ENCODE data around the gene EPHX1. TPM values are rescaled to one million over a fixed set of nuclear protein-coding genes. Genes with fewer than 3 reads are reported as not detected.
A peak's percentile ranks its signal among the peaks of the same experiment; 100 is the strongest.

EPHX1 gene
- total and polyA plus RNA-seq, 4 donors: 36.4 to 95.4 (median 60.7) TPM

GRCh38 chr1:225876900-225877510, 67.1 kb downstream of the EPHX1 start:
- Histone ChIP-seq H3K9me3 (ENCODE audit: control insufficient read depth, insufficient read depth, low read length) (no peaks in the 10 kb centered on the region), H3K36me3 (ENCODE audit: control insufficient read depth, insufficient read depth, low read length) (peaks cover 20% of the 10 kb centered on the region), H3K4me3 (ENCODE audit: low read depth, low read length) (peak overlapping the region; percentile 4), H3K27me3 (ENCODE audit: control insufficient read depth, insufficient read depth, low read length) (peaks cover 7% of the 10 kb centered on the region), H3K27ac (ENCODE audit: low read depth, low read length) (peak overlapping the region; percentile 34), H3K4me1 (ENCODE audit: control insufficient read depth, insufficient read depth, low read length) (peaks cover 47% of the 10 kb centered on the region)
- 72% methylated on average over 10 of the region's 12 CpGs for WGBS (ENCODE audit: insufficient coverage)
- DNase-seq (ENCODE audit: low read depth in 4 of 6, low spot score in 6 of 6): no peak

- no peaks in the 10 kb centered on the region for H3K9me3 ChIP-seq (ENCODE audit: control insufficient read depth, insufficient read depth, low read length)
- peaks cover 51% of the 10 kb centered on the region for H3K4me1 ChIP-seq (ENCODE audit: control insufficient read depth, insufficient read depth, low read length)
- 26% methylated on average over 10 of the region's 10 CpGs for WGBS (ENCODE audit: insufficient coverage)
- H3K27me3 ChIP-seq (ENCODE audit: control insufficient read depth, insufficient read depth, low read length): peaks cover 11% of the 10 kb centered on the region
- H3K27ac ChIP-seq (ENCODE audit: low read depth, low read length): peak overlapping the region; percentile 34
- H3K4me3 ChIP-seq (ENCODE audit: low read depth, low read length): peak overlapping the region; percentile 4
- DNase-seq (ENCODE audit: low read depth in 4 of 6, low spot score in 6 of 6): peak in 5 of 6 donors; percentile 38 to 81 (median 42)
- H3K36me3 ChIP-seq (ENCODE audit: control insufficient read depth, insufficient read depth, low read length): peaks cover 20% of the 10 kb centered on the region
These were observed 67.7 kb downstream of the EPHX1 start for GRCh38 chr1:225877580-225877979.

GRCh38 chr1:225878282-225878681, 68.4 kb downstream of the EPHX1 start:
- Histone ChIP-seq H3K9me3 (ENCODE audit: control insufficient read depth, insufficient read depth, low read length) (no peaks in the 10 kb centered on the region), H3K4me1 (ENCODE audit: control insufficient read depth, insufficient read depth, low read length) (peaks cover 58% of the 10 kb centered on the region), H3K36me3 (ENCODE audit: control insufficient read depth, insufficient read depth, low read length) (peaks cover 16% of the 10 kb centered on the region), H3K4me3 (ENCODE audit: low read depth, low read length) (no peak overlapping the region), H3K27me3 (ENCODE audit: control insufficient read depth, insufficient read depth, low read length) (peaks cover 14% of the 10 kb centered on the region), H3K27ac (ENCODE audit: low read depth, low read length) (peak overlapping the region; percentile 10)
- 82% methylated on average over 1 of the region's 4 CpGs for WGBS (ENCODE audit: insufficient coverage)
- no peak for DNase-seq (ENCODE audit: low read depth in 4 of 6, low spot score in 6 of 6)

- H3K4me3 ChIP-seq (ENCODE audit: low read depth, low read length): no peak overlapping the region
- DNase-seq (ENCODE audit: low read depth in 4 of 6, low spot score in 6 of 6): no peak
- H3K36me3 ChIP-seq (ENCODE audit: control insufficient read depth, insufficient read depth, low read length): peaks cover 7% of the 10 kb centered on the region
- peaks cover 14% of the 10 kb centered on the region for H3K27me3 ChIP-seq (ENCODE audit: control insufficient read depth, insufficient read depth, low read length)
- 73% methylated on average over 6 of the region's 8 CpGs for WGBS (ENCODE audit: insufficient coverage)
- no peaks in the 10 kb centered on the region for H3K9me3 ChIP-seq (ENCODE audit: control insufficient read depth, insufficient read depth, low read length)
- peak overlapping the region; percentile 42 for H3K27ac ChIP-seq (ENCODE audit: low read depth, low read length)
- peaks cover 61% of the 10 kb centered on the region for H3K4me1 ChIP-seq (ENCODE audit: control insufficient read depth, insufficient read depth, low read length)
These were observed 69.7 kb downstream of the EPHX1 start for GRCh38 chr1:225879521-225880221.

GRCh38 chr1:225880222-225880588, 70.3 kb downstream of the EPHX1 start:
- peak in 1 of 6 donors; percentile 36 for DNase-seq (ENCODE audit: low read depth in 4 of 6, low spot score in 6 of 6)
- H3K9me3 ChIP-seq (ENCODE audit: control insufficient read depth, insufficient read depth, low read length): no peaks in the 10 kb centered on the region
- H3K27me3 ChIP-seq (ENCODE audit: control insufficient read depth, insufficient read depth, low read length): peaks cover 14% of the 10 kb centered on the region
- no peak overlapping the region for H3K4me3 ChIP-seq (ENCODE audit: low read depth, low read length)
- peaks cover 61% of the 10 kb centered on the region for H3K4me1 ChIP-seq (ENCODE audit: control insufficient read depth, insufficient read depth, low read length)
- peaks cover 3% of the 10 kb centered on the region for H3K36me3 ChIP-seq (ENCODE audit: control insufficient read depth, insufficient read depth, low read length)
- peak overlapping the region; percentile 42 for H3K27ac ChIP-seq (ENCODE audit: low read depth, low read length)
- WGBS (ENCODE audit: insufficient coverage): 56% methylated on average over 2 of the region's 2 CpGs

GRCh38 chr1:225880636-225881035, 70.7 kb downstream of the EPHX1 start:
- Histone ChIP-seq H3K27ac (ENCODE audit: low read depth, low read length) (peak overlapping the region; percentile 42), H3K4me3 (ENCODE audit: low read depth, low read length) (no peak overlapping the region), H3K4me1 (ENCODE audit: control insufficient read depth, insufficient read depth, low read length) (peaks cover 61% of the 10 kb centered on the region), H3K36me3 (ENCODE audit: control insufficient read depth, insufficient read depth, low read length) (peaks cover 3% of the 10 kb centered on the region), H3K27me3 (ENCODE audit: control insufficient read depth, insufficient read depth, low read length) (peaks cover 14% of the 10 kb centered on the region), H3K9me3 (ENCODE audit: control insufficient read depth, insufficient read depth, low read length) (no peaks in the 10 kb centered on the region)
- 100% methylated on average over 2 of the region's 5 CpGs for WGBS (ENCODE audit: insufficient coverage)
- no peak for DNase-seq (ENCODE audit: low read depth in 4 of 6, low spot score in 6 of 6)

GRCh38 chr1:225881081-225881958, 71.4 kb downstream of the EPHX1 start:
- H3K36me3 ChIP-seq (ENCODE audit: control insufficient read depth, insufficient read depth, low read length): peaks cover 3% of the 10 kb centered on the region
- no peaks in the 10 kb centered on the region for H3K9me3 ChIP-seq (ENCODE audit: control insufficient read depth, insufficient read depth, low read length)
- H3K27ac ChIP-seq (ENCODE audit: low read depth, low read length): peak overlapping the region; percentile 83
- no peak for DNase-seq (ENCODE audit: low read depth in 4 of 6, low spot score in 6 of 6)
- whole genome bisulfite sequencing (ENCODE audit: insufficient coverage): 30% methylated on average over 20 of the region's 25 CpGs
- H3K4me1 ChIP-seq (ENCODE audit: control insufficient read depth, insufficient read depth, low read length): peaks cover 61% of the 10 kb centered on the region
- peaks cover 15% of the 10 kb centered on the region for H3K27me3 ChIP-seq (ENCODE audit: control insufficient read depth, insufficient read depth, low read length)
- H3K4me3 ChIP-seq (ENCODE audit: low read depth, low read length): peak overlapping the region; percentile 90

GRCh38 chr1:225881959-225882693, 72.2 kb downstream of the EPHX1 start, which contains the start of gene TMEM63A:
Gene TMEM63A, minus strand, starts transcription at chr1:225882380. Its CDS starts 4,800 bp downstream, at chr1:225877580.
- Histone ChIP-seq H3K36me3 (ENCODE audit: control insufficient read depth, insufficient read depth, low read length) (peaks cover 3% of the 10 kb centered on the region), H3K27me3 (ENCODE audit: control insufficient read depth, insufficient read depth, low read length) (peaks cover 18% of the 10 kb centered on the region), H3K4me1 (ENCODE audit: control insufficient read depth, insufficient read depth, low read length) (peaks cover 60% of the 10 kb centered on the region), H3K4me3 (ENCODE audit: low read depth, low read length) (peak within 1 kb of the TSS; percentile 90), H3K9me3 (ENCODE audit: control insufficient read depth, insufficient read depth, low read length) (no peaks in the 10 kb centered on the region), H3K27ac (ENCODE audit: low read depth, low read length) (peak within 1 kb of the TSS; percentile 83)
- under 1% methylated on average over 64 of the region's 64 CpGs for WGBS (ENCODE audit: insufficient coverage)
- DNase-seq (ENCODE audit: low read depth in 4 of 6, low spot score in 6 of 6): peak in 4 of 6 donors; percentile 33 to 89 (median 67)
